ENCODE results near the gene LRRC74A.
A peak's percentile ranks its signal among the peaks of the same experiment; 100 is the strongest.

Gene LRRC74A

DNA sequence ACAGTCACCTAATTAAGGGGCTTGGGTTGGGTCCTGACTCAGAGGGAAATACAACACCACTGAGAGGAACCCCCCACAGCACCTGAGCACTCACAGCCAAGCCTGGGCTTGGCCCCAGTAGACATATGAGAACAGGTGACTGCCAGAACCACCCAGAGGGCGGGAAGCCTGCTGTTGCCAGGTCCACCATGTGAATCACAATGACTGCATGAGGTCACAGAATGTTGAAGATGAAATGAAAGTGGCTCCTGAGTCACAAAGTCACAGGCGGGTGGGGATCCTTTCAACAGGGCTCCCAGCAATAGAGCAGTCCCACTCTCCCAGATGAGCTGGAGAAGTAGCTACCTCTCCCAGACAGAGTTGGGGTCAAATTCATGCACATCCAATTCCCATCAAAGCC, at the start of gene LRRC74A:
LRRC74A (plus strand) TSS at position 287 of the 400 bp plus-strand sequence. CDS start 290 bp downstream, outside the sequence.
- DNase-seq (ENCODE audit: low read depth, low spot score), result no peak

DNA sequence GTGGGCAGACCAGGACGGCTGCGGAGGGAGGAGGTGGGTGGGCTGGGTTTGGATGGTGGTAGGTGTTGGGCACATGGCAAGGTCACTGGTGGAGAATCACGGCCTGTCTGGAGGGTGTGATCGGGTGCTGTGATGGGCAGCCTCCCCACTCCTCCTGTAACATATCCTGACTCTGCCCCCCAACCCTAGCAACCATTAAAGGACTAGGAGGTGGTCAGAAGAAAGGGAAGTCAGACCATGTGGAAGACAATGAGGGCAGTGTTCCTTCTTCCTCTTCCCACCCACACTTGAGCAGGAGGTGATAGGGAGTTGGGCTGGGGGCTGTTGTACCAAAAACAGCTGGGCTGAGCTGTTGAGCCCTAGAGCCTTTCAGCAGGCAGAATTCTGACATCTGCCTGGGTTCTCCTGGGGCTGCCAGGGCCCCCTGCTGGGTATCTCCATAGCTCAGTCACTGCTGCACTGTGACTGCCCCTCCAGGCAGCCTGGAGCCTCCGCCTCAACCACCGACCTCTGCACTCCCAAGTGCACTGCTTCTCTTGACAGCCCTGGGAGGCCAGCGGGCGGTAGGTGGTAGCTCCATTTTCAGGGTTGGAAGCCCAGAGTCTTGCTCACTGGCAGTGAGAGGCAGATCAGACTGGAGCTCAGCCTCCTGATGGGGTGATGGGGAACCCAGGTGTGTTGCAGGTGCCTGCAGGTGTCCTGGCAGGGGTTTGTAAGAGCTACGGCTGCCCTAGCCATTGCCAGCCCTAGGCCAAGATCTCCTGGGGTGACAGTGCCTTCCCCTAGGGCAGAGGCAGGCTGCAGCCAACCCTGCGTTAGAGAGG, 49.6 kb upstream of the LRRC74A start:
- no peak for DNase-seq (ENCODE audit: low read depth, low spot score)

DNA sequence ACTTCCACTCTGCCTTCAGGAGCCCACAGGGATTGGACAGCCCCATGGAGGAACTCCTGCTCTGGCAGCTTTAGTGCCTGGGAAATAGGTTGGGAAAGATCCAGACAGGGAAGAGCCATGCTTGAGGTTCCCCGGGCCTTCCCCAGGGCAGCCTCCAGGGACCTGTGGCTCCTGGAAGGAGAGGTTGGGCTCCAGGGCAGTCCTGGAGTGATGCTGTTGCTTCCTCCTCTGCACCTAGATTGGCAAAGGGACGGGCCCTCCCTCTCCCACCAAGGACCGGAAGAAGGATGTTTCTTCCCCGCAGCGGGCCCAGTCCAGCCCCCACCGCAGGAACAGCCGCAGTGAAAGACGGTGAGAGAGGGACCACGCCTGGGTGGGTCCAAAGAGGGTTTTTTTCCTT, 48.5 kb upstream of the LRRC74A start:
- DNase-seq (ENCODE audit: low read depth, low spot score), result no peak

DNA sequence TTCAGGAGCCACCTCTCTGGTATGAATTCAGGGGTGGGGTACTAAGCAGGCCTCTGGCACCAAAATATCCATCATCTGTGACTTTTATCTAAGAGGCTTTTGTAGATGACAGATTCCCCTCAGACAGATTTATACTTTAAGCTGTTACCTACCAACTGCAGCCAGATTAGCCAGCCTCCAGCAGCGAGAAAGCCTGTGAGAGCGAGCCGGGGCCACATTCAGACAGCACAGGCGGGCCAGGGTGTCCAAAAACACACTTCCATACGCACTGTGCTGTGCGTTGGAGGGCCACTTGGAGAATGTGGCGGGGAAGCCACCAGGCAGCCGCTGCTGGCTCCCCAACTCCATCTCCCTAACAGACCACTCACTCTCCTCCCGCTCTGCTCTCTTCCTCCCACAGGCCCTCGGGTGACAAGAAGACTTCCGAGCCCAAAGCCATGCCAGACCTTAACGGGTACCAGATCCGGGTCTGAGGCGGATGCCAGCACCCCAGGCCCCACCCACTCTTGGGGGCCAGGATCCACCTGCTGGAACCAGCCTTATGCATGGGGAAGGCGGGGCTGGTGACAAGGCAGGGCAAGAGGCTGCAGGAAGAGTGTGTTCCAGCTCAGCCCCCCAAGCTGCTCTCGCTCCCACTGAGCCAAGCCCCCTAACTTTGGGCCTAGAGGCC, 47.5 kb upstream of the LRRC74A start:
- DNase-seq (ENCODE audit: low read depth, low spot score), result no peak

DNA sequence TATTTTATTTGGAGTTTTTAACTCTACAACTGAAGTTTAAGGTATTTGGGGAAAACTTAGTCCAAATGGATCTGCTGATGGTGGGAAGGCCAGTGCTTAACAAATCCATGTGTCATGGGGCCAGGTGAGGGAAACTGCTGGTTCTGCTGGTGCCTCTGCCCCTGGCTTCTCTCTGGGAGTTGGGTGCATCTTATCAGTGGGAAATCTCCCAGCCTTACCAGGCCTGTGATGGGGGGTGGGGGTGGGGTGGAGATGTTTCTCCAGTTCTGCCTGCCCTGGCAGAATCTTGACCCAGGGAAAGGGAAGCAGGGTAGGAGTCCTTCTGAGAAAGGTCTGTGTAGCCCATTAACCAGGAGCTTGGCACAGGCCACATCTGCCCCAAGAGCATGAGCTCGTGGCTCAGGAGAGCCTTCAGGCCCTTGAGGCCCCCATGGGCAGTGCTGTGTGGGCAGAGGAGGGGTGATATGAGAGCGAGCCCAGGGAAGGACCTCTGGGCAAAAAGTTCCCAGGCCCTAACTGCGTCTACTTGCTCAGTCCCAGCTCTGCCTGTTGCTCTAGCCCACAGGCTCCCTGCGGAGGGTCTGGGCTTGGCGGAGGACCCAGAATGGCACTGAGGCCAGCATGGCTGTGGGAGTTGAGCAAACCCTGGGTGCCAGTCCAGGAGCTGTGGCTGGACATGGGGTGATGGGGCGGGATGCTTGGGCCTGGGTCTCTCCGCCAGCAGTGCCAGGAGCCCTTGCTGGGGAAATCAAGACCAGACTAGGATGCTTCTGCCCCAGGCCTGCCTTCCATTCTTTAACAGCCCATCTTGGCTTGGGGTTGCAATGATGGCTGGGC, 46.8 kb upstream of the LRRC74A start:
- no peak for DNase-seq (ENCODE audit: low read depth, low spot score)

DNA sequence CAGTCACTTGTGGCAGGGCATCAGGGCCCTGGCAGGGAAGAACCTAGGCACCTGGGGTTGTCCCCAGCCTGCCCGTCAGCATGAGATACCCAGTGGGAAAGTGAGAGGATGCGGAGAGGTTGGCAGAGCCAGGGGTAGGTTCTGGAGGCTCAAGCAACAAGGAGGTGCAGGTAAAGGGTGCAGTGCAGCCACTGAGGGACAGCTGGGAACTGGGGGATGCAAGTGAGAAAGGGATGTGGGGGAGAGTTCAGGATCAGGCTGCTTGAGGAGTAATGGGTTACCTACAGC, 46.2 kb upstream of the LRRC74A start:
- no peak for DNase-seq (ENCODE audit: low read depth, low spot score)

DNA sequence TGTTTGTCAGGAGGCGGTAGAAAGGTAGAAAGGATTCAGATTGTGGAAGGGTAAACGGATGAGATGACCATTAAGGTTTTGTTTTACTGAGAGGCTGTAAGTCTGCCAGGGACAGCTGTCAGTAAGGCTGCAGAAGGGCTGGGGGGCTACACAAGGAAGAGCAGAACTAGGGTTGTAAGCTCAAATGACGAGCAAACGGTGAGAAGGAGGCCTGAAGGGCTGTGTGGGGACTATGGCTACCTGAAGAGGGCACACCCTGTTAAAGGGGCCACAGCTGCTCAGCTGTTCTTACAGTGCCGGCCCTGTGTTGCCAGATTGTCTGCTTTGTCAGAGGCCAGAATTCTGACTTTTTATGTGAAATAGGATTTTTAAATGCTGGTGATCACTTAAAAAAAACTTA, 45.8 kb upstream of the LRRC74A start:
- no peak for DNase-seq (ENCODE audit: low read depth, low spot score)

DNA sequence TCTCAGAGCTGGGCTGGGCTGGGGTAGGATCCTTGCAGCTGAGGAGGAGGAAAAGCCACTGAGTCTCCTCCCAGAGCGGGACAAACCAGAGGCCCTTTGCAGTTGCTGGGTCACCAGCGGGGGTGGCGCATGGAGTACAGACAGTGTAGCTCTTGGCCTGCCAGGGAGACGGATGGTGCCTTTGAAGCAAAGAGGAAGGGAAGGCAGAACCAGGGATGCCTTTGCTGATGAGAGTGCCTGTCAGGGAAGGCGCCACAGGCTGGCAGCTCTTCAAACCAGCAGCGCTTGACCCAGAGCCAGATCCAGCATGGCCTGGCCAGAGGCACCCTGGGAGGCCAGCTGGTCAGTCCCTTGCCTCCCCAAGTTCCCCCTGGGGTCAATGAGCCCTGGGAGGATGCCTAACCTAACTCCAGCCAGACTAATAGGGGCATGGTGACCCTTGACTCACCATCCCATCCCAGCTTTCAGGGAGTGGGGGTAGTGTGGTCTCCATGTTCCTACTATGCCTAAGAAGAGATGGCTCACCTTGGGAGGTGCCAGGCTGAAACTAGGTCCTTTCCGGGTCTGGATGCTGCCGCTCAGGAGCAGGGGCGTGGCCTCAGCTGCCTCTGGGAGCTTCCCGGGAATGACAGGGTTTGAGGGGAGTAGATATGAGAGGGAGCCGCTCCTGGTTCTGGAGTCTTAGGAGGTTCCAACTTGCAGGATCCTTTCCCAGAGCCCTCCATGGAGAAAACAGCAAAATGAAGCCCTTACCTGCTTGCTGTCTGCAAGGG, 45.1 kb upstream of the LRRC74A start:
- peak; percentile 50 for DNase-seq (ENCODE audit: low read depth, low spot score)

DNA sequence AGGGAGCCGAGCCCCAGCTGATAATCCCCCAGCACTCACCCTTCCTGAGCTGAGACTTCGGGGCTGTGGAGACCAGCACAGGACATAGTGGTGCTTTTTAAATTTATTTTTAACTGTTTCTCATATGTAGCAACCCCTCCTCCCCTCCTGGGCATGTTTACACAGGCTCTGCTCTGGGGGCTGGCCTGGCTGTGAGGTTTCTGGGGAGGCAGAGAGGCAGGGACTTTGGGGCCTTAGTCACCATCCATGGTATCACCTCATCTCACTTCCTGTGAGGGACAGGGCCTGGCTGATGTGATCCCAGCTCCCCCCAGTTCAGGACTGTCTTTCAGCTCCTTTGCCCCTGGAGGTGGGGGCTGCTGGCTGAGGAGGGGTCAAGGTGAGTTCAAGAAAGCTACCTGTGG, 44.6 kb upstream of the LRRC74A start:
- no peak for DNase-seq (ENCODE audit: low read depth, low spot score)

DNA sequence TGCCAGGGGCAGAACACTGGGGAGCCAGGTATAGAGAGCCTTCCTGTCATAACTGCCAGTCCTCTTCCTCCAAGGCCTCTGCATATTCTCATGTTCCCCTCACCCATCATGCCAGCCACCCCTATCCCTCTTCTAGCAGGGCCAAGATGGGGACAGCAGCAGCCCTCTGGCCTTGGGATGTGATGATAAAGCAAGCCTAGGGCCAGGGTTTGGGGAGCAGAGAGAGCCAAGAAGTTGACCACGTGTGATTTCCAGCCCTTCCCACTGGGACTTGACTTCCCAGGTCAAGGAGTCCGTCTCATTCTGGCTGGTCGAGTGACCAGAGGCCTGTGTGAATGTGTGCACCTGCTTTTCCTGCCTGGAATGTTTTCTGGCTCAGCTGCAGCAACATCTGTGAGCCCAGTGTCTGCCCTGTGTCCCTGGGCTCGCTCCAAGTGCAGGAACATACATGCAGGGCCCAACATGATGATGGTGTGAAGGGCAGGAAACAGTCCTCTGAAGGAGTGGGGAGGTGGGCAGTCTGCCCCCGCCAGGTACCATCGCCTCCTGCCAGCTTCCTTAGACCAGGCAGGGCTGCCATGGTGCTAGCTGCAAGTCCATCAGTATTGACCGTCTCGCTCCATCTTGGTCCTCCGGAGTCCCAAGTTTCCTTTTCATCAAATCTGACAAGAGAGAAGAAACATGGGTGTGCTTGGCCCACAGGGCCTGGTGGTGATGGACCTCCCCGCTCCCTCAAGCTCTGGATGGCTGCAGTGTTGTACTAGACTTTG, 43.9 kb upstream of the LRRC74A start:
- DNase-seq (ENCODE audit: low read depth, low spot score), result no peak

DNA sequence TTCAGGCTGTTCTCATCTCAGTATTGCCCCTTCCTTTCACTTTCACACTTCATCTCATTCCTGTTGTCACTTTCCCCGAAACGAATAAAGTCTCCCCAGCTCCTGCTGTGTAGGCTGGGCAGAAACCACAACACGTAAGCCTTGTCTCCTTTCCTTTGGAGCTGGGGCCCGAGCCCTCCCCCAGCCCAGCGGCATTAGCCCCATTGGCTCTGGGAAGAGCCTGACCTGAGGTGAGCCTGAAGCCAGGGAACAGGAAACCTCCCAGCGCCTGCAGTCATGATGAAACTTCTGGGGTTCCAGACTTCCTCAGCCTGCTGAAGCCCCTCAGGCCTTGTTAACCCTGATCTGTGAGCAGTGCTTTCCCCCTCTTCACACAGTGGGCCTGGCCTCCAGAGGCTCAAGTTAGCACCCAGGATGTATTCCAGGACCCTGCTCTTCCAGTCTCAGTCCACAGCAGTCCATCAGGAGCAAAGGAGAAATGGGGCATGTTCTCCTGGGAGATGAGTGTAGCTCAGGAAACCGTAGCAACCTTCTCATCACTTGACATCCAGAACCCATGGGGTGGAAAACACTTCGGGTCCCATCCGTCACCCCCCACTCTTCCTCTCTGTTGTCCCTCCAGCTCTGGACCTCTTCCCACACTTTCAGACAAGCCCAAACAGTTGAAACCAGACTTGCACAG, 43.2 kb upstream of the LRRC74A start:
- no peak for DNase-seq (ENCODE audit: low read depth, low spot score)

DNA sequence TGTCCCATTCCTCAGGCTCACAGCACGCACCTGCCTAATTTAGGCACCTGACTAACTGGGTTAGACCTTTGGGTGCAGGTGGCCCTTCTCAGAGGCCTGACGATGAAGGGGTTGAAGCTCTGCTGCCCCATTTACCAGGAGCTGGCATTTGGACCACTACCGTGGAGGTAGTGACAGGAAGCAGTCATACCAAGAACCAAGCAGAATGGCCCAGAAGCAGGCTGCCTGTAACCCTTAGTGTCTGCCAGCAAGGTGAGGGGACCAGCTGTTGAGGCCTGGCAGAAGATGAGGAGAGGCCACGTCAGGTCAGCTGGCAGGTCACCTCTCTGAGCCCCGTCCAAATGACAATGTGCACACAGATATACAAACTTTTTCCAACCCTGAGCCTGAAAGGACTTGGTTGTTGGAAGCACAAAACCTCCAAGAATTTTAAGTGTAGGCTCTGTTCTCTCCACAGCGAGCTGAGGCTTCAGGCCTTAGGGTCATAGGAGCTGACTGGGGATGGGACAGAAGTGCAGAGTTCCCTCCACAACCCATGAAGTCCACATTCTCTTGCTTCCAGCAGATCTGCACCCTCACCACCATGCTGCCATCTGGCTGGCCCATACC, 41.8 kb upstream of the LRRC74A start:
- no peak for DNase-seq (ENCODE audit: low read depth, low spot score)

DNA sequence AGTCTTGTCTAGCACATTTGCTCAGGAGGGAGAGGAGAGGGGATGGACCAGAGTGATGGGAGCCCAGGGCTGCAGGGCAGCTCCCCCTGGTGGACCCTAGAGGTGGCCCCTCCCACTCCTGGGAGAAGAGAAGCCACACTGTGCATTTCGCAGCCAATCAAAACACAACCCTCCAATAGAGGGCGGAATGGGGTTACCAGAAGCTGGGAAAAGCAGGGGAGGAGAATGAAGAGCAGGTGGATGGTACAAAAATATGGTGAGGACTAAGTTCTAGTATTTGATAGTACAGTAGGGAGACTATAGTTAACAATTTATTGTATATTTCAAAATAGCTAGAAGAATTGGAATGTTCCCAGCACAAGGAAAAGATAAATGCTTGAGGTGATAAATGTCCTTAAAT, 41.3 kb upstream of the LRRC74A start:
- DNase-seq (ENCODE audit: low read depth, low spot score), result peak; percentile 85

DNA sequence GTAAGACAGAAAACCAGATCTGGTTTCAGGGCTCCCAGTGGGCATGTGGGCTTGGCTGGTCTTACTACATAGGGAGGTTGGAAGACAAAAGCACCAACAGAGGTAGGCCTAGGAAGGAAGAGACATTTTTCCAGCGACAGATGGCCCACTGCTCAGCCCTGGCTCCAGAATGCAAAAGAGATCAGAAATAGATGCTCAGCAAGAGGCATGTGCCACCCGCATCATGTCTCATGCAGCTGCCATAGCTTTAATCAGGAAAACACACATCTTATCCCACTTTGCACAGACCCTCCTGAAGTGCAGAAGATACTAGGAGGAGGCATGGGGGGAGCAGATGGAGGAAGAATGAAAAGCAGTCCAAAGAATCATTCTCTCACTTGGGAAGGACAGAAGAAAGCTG, 39.6 kb upstream of the LRRC74A start:
- no peak for DNase-seq (ENCODE audit: low read depth, low spot score)

DNA sequence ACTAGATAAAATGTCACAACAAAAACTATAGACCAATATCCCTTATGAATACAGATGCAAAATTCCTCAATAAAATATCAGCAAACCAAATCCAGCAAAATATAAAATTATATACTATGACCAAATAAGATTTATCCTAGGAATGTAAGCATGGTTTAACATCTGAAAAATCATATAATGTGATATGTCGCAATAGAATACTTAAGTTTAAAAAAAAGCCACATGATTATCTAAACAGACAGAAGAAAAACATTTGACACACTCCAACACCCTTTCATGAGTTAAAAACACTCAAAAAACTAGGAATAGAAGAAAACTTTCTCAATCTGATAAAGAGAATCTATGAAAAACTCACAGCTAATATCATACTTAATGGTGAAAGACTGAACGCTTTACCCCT, 33.8 kb upstream of the LRRC74A start:
- DNase-seq (ENCODE audit: low read depth, low spot score), result no peak

DNA sequence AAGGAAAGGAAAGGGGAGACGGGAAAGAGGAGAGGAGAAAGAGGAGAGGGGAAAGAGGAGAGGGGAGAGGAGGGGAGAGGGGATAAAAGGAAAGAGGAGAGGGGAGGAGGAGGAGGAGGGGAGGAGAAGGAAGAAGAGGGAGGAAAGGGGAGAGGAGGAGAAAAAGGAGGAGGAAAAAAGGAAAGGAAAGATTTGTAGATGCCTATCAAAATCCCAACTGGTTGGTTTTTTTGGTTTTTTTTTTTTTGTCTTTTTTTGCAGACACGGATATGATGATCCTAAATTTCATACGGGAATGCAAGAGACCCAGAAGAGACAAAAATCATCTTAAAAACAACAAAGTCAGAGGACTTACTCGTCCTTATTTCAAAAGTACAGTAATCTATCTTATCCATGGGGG, 32.9 kb upstream of the LRRC74A start:
- no peak for DNase-seq (ENCODE audit: low read depth, low spot score)

DNA sequence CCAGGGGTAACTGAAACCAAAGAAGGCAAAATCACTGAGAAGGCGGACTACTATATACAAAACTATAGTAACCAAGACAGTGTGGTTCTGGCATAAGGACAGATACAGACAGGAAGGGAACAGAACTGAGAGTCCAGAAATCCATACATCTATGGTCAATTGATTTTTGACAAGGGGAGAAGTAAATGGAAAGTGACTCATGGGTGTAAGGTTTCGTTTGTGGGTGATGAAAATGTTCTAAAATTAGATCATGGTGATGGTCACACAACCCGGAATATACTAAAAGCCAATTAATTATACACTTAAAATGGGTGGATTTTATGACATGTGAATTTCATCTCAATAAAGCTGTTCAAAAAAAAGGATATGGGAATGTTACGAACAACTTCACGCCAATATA, 32.3 kb upstream of the LRRC74A start:
- no peak for DNase-seq (ENCODE audit: low read depth, low spot score)

DNA sequence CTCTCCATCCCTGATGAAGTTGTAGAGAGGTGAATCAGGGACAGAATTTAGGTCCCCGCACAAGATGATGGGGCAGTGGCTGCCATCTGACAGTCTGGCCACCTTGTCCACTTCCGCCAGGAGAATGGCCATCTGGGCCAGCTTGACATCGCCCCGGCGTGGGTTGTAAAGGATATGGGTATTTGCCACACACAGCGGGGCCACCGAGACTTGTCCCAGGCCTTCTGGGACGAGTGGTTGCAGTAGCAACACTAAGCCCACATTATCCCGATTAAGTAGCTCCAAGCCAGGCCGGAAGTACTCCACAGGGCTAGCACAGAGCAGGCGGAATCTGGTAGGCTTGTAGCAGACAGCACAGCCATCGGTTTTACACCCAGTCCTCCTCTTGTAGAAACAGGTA, 19.8 kb upstream of the LRRC74A start:
- DNase-seq (ENCODE audit: low read depth, low spot score), result no peak

DNA sequence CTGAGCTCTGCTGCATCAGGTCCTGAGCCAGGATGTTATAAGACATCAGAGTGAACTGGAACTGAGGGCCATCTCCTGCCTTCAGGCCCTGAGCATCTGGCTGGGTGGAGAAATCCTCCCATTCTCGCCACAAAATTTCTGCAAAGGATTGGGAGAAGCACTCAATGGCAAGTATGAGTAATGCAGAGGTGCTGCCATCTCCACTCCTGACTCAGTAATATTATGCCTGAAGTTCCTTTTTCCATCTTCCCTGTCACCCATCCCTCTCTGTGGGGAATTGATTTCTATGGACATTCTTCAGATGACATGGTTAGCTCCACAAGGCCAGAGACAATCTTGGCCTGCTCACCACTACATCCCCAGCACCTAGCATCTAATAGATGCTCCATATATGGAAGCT, 18.2 kb upstream of the LRRC74A start:
- DNase-seq (ENCODE audit: low read depth, low spot score), result no peak

DNA sequence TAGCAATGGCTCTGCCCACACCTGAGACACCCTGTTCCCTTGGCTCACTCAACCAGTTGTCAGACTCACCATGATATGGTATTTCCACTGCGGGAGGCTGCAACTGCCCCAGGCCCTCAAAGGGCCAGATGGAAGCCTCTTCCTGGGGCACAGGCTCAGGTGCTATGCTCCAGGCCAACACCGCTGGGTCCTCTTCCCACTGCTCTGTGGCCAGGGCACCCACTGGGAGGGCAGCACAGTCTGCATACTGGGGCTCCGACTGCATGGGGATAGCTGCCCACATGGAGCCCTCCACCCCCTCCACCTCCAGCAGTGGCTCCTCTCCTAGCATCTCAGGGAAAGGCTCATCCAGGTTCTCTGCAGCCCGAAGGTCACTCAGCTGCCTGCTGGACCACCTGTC, 17.2 kb upstream of the LRRC74A start:
- DNase-seq (ENCODE audit: low read depth, low spot score), result no peak
